ENCODE data around the gene HDAC4.

Gene HDAC4

DNA sequence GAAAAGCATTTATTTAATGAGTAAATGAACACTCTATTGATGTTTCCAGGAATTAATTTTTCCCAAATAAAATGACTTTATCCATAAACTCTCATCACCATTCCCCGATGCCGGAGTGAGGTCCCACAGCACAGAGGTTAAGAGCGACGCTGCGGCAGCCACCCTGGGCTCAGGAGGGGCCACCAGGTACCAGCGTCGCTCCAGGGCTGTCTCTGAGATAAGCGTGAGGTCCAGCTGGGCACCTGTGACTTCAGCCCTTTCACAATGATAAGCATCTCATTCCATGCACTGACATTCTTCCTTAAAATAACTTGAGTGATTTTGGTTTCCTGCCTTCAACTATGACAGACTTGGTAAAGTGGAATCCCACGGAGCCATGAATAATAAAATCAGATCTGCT lies 370.9 kb downstream of the HDAC4 start:
- DNase-seq = no peak

DNA sequence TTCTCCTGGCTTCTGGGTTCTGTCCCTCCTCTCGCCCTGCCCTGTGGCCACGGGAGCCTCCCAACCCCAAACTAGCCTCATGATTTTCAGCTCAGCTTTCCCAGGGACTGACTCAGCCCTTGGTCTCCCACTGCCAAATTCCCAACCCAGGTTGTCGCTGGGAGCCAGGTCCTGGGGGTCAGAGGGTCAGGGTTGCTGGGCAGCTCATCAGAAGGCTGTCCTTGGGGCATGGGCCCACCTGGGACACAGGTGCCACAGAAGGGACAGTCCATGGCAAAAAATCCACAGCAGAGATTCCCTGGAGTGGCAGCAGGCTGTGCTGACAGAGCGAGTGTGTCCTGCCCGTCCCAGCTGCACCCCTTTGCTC lies 372.6 kb downstream of the HDAC4 start:
- DNase-seq = no peak

DNA sequence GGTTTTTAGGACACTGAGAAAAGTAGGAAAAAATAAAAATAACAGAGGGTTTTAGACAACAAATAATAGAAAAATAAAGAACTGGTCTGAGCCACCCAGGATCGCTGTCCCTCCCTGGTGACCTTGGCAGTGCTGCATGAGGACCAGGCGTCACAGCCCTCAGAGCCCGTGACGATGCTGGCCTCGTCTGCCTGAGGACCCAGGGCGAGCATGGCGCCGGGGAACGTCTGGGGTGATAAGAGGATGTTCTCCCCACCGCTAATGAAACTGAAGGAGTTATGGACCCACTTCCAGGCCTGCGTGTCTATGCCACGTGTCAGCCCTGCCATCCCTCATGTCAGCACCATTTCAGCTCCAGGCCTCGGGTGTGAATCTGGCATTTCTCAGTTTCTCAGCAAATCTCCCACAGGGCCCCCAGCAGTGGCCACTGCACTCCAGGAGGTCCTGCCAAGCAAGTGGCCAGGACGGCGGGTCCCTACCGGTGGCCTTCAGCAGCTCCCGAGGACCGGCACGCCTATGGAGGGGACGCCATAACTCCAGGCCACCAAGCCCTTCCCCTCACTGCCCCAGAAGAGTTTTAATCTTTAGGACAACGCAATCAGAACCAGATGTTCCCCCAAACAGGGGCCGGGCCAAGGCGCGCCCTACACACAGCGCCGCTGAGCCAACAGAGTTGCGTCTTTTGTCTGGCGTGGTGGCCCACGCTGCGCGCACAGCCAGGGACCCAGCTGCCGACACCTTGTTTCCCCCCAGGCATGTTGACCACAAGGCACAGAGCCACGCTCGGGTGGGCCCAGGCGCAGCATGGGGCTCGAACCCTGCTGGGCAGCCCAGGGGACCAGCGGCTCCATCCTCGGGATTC lies 373.2 kb downstream of the HDAC4 start:
- DNase-seq = no peak

DNA sequence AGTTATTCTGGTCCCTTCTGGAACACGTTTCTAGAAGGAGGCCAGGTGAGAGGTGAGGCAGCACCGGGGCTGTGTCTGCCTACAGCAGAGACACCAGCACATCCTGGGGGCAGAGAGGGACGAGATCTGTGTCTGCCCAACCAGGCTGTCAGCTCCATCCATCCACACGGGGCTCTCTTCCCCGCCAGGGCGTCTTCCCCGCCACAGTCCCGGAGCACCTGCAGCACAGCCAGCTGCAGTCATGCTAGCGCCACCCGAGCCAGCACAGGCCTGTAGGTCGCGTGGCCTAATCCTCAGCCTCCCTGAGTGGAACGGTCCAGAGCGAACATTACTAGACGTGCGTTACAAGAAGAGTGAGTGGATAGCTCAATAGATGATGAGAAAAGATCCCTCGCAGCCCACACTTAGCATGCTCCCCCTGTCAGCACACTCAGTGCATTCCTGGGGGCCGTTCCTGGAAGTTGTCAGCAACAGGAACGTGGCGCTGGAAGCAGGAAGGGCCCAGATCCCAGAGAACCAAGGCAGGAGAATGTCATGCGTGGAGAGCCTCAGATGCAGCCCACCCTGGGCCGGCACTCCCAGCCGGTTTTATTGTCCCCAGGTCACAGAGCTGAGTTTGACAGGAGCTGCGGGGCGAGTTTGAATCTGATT lies 374.0 kb downstream of the HDAC4 start:
- no peak for DNase-seq

DNA sequence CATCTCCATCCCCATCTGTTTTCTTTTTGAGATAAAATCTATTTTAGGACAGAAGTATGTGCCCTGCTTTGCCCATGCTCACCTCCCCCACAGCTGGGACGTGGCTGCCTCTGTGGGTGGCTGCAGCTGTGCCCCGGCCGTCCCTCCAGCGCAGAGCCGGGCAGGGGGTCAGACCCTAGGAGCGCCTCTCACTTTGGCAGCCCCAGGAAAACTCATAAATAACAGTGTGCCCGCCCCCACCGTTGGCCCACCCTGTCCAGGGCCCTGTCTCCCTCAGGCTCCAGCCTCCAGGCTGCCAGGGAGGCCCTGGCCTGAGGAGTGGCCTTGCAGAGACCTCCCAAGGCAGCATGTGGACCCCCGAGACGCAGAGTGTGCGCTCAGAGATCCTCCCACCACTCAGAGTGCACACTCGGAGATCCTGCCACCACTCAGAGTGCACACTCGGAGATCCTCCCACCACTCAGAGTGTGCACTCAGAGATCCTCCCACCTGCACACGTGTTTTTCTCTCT lies 374.8 kb downstream of the HDAC4 start:
- no peak for DNase-seq

DNA sequence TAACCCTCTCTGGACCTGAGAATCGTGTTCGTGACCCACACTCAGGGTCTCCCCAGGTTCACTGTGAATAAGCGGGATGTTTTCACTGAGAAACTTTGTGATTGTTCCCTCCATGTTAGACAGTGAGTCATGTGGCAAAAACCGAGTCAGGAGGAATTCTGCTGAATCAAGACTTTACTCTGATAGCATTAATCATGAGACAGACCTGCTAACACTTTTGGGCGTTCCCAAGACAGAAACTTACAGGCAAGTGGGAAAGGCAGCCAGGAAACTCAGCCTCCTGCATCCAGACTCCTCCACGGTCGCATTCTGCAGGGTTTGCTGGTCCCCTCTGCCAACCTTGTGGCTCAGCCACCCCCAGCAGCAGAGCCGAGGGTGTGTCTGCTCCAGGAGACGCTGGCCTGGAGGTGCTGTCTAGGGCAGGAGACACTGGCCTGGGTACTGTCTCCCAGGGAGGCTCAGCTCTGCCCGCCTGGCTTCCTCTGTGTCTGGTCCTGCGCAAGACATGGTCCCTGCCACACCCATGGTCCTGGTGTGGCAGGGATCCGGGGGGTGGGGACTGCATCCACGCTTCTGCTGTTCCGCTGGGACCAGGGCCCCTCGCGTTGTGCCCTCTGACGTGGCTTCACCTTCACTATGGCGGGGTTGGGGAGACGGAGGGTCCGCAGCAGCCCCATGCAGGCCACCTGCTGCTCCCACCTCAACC lies 375.6 kb downstream of the HDAC4 start:
- DNase-seq = no peak

DNA sequence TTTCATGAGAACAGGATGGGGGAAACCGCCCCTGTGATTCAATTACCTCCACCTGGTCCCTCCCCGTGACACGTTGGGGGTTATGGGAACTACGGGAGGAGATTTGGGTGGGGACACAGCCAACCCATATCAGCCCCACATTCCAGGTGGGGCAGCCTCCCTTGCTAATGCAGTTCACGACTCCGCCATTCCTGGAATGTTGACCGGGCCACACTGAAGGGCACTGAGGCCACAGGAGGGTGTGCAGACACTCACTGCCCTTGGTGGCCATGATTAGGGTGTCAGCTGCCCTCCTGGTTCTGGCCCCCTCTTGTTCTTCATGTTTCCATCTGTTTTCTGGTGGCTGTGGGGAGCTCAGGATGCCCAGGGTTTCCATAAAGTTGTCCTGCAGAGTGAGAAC lies 376.6 kb downstream of the HDAC4 start:
- no peak for DNase-seq

DNA sequence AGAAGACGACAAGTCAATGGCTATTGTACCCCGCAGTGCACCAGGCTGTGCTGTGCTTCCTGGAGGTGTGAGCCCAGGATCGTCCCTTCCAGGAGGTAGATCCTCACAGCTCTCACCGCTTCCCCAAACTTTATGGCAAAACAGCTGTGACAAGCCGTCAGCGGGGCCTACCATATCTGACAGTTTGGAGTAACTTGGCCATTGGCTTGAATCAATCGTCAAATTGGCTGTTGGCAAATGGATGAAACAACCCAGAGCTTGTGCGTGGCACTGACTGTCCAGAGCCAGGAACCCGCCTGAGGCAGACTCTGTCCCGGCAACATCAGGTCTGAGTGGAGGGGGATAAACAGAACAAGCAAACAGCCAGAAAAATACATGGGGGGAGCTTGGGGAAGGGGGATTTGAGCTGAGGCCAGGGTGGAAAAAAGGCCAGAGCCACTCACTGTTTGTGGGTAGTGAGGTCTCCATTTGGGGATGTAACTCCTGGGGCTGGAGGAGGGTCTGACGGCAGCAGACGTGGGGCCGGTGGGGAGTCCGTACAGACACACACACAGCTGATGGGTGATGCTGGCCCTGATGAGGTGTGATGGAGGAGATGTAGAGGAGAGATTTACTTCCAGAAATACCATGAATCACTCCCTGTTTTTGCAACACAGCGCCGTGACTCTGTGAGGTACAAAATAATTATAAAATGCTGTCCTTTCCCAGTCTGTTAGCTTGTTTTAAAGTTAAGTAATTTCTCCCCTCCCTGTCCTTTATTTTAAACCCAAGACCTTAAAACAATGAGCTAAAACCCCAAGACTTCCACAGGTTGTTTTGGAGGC lies 378.2 kb downstream of the HDAC4 start:
- DNase-seq = no peak

DNA sequence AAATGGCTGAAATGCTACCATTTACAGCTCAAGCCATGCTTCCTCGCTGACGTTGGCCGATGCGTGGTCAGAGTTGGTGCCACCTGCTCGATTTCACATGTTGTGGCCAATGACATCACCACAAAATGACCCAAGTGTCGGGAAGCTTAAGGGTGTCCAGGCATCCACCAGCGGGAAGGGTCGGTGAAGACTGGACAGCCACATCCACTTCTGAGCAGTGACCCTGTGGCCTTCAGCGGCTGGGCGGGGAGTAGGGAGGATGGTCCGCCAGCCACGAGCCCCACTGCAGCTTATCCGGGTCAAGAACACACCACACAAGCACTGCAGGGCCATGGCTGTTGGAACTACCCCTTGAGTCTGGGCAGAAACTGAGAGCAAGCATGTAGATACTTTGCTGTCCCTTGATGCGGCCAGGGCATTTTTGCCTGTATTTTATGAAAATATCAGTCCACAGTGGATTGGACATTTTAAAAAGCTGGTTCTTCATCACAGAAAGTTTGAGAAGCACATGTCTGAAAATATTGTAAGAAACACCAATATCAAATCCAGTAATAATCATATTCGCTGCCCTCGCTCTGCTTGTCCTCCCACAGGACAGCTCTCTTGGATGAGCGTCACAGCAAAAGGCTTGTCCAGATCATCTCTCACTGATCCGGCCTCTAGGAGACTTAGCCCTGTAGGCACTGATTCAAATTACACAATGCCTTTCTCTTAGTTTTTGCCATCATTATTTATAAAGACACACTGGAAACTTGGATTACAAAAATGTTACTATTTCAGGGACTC lies 379.0 kb downstream of the HDAC4 start:
- DNase-seq = no peak

DNA sequence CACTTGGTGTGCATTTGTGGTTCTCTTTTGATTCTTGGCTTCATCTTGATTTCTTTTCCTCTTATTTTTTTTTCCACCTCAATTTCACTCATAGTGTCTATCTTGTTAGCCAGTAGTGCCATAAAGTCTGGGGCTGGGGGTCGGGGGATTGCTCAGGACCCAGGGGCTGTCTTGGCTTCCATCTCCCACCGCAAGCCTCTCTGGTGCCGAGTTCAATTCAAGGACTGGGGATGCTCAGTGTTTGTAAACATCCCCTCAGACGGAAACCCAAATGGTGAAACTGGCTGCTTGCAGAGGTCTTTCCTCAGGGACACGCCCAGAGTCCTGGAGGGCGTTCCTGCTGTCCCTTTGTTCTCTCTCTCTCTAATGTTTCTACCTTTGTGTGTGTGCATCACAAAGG lies 379.6 kb downstream of the HDAC4 start:
- DNase-seq = no peak

DNA sequence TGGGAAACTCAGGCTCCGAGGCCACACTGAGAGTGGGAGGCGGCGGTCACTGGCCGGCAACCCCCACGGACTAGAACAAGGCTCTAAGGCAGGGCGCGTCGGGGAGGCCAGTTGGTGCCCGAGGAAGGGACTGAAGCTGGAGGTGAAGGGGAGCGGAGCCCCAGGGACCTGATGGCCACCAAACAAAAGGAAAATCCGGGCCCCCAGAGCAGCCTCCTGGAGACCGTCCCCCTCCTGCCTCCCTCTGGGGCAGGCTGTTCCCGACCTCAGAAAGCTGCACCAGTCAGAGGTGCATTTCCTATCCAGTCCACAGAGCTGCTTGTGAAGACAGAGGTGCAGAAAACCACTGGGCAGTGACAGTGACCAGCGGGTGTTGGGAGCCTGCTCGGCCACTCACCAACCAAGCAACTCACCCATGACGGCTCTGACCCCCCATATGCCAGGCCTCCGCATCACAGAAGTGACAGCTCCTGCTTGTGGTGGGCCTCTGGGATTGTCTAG lies 380.2 kb downstream of the HDAC4 start:
- DNase-seq = no peak

DNA sequence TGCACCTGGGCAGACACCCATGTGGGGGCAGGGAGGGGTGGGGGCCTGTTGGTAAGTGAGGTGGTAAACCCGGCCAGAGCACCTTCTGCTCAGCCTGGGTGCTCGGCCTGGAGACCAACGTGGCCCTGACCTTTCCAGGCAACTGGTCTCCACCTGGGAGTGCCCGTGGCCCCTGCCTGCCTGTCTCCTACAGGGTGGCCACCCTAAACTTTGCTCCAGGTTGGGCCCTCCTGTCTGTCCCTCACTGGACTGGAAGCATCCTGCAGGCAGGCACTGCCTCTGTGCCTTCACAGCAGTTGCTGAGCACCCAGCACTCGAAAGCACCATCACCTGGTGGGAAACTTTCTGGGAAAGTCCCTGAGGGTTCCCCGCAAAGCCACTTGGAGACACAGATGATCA lies 381.6 kb downstream of the HDAC4 start:
- no peak for DNase-seq

DNA sequence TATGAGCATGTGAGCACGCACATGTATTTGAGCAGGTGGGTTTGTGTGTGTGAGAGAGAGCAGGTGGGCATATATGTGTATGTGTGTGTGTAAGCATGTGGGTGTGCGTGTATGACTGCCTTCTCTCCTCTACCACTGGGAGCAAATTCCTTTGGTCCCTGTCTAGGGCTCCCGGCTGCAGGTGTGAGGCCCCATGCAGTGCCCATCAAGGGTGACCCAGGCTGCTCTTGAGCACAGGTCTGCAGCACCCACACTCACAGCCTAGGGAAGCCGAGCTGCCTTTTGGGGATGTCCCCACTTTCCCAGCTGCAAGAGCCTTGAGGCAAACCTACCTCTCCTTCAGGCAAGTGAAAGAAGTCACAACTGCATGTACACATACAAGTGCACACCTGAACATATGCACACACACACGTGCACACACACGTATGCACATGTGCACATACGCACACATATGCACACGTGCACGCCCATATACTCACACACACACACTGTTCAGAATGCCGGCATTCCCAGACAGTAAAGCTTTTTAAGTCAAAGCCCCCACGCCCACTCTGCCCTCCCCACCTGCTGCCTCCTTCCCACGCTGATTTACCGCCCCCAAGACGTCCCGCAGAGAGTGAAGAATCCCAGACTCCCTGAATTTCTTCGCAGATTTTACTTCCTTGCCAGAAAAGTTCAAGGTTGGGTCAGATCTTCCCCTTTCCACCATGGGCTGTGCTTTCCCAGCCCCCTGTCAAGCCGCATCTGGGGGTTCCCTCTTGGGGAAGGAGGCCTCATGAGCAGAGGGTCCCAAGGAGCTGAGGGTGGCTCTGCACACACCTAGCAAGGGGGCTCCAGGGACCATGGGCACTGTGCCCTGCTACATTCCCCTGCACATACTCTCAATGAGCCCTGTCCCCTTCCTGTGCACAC lies 382.3 kb downstream of the HDAC4 start:
- DNase-seq = no peak

DNA sequence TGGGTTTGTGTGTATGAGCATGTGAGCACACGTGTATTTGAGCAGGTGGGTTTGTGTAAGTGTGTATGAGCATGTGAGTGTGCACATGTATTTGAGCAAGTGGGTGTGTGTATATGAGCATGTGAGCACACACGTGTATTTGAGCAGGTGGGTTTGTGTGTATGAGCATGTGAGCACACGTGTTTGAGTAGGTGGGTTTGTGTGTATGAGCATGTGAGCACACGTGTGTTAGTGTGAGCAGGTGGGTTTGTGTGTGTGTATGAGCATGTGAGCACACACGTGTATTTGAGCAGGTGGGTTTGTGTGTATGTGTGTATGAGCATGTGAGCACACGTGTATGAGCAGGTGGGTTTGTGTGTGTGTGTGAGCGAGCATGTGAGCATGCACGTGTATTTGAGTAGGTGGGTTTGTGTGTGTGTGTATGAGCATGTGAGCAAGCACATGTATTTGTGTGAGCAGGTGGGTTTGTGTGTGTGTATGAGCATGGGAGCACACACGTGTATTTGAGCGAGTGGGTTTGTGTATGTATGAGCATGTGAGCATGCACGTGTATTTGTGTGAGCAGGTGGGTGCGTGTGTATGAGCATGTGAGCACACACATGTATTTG lies 383.2 kb downstream of the HDAC4 start:
- DNase-seq = no peak

DNA sequence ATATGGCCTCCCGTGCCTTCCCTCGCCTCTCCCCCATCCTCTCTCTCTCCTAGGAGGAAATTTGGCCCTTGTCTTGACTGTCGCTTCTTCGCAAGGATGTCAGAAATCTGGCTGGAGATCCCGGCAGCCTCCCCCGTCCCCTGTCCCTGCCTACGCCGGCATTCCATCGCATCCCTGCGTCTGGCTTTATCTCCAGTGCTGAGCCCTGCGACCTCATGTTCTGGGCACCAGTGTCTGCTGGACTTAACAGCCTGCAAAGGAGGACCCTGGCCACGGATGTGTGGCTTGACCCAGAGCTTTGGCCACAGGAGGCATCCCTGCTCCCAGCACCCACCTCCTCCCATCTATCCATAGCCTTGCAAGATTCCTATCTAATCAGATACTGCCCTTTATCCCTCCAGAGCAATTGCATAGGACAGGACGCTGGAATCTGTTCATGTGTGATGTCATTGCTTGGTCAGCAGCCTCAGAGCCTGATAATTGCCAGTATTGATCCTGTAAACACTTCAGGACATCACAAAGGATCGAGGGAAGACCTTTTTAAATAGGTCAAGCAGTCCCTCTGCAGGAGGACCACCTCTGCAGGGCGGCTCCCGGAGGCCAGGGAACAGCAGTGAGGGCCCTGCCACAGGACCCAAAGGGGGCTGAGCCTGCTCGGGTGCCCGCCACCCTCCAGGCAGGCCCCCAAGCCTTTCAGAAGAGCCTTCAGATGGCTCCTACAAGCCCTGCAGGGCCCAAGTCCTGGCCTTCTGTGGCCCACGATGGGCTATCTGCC lies 384.7 kb downstream of the HDAC4 start:
- DNase-seq = no peak

DNA sequence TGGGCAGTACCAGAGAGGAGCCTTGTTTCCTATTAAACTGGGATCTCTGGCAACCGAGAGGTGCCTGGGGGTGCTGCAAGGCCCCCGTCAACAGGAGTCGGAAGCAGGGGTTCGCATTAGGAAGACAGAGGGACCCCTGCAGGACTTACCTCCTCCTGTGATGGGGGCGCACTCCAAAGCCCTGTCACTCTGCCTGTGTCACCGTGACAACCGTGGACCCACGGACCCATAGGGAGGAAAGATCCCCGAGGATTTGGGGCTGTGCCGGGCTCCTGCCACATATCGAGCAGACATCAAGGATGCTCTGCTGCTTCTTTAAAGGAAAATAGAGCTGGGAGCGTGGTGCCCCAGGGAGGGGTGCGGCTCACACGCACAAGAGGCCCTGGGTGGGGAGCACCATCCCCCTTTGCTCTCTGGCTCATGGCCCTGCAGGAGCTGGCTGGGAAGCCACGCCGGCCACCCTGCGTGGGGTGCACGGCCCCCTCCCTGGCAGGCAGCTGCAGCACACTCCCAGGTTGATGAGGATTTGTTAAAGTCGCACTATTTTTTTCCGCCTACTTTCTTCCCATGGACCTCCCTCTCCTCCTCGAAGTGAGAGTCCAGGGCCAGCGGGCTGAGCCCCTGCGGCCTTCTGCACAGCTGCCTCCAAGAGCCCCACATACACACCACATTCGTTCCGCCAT lies 385.5 kb downstream of the HDAC4 start:
- DNase-seq = no peak

DNA sequence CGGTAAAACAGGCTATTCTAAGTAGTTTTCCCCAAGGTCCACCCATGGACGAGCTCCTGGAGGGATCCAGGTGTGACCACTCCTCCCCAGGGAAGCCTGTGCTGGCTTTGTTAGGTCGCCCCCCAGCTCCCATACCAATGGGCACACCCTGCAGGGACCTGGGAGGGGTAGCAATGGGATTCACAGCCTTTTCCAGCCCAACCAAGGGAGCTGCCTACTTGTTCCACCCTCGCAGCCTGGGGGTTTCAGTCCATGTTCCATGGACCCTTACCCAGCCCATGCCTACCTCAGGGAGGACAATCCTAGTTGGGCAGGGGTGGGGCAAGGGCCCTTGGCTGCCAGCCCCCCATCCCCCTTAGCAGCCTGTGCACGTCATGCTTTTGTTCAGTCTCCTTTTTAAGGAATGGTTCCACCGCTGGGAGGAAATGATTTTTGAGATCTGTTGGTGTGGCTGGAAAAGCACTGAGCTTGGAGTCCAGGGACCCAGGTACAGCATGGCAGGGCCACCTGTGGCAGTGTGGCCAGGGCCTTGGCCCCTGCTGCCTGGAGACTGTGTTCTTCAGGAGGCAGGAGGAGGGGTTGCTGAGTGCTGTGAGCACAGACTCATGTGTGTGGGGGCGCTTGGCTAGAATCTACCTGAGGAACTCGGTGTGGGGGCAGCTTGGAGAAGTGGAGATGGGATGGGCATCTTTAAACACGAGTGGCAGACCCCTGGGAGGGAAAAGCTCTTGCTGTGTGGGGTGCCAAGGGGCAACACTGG lies 386.2 kb downstream of the HDAC4 start:
- no peak for DNase-seq

DNA sequence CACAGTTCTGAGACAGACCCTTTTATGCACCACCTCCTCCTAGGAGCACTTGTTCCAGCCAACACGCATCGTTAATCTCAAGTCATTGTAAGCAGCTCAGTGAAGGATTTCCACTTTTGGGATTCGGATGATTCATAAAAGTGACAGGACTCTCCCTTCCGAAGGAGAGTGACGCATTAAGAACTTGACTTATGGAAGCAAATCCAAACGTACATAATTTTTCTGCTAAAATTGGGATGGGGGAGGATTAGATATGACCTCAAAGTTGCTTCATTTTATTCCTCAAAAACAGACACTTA lies 387.2 kb downstream of the HDAC4 start:
- DNase-seq = no peak
